DND-41 (cell line): ENCODE measurements around the gene CALN1.

ENCODE experiments used
- ATAC-seq: fragments of 200-7000 bp; cut with Tn5 transposase; 3 replicates; pipeline ENCODE4 v1.9.1; 2021; ENCODE audit warnings: low read depth; ENCODE audit not compliant: insufficient read depth
- DNase-seq: peaks from one replicate; pipeline ENCODE4 v3.0.0-alpha.2; 2020
- H2AFZ ChIP-seq: 2 replicates; pipeline ENCODE4 v1.6.0; 2012; ENCODE audit warnings: low read depth, low read length
- H3K27ac ChIP-seq: 2 replicates; pipeline ENCODE4 v1.5.1; 2012; ENCODE audit warnings: low read length, inconsistent platforms
- H3K27me3 ChIP-seq: fragments of 200-600 bp; sonication (generic); 2 replicates; pipeline ENCODE4 v1.6.0; 2012; ENCODE audit warnings: low read length, mild to moderate bottlenecking, inconsistent platforms; ENCODE audit not compliant: insufficient read depth, poor library complexity
- H3K36me3 ChIP-seq: 2 replicates; pipeline ENCODE4 v1.5.1; 2012; ENCODE audit warnings: low read length, inconsistent platforms; ENCODE audit not compliant: insufficient read depth
- H3K4me1 ChIP-seq: 2 replicates; pipeline ENCODE4 v1.5.1; 2012; ENCODE audit warnings: mild to moderate bottlenecking, low read length; ENCODE audit not compliant: insufficient read depth
- H3K4me2 ChIP-seq: 2 replicates; pipeline ENCODE4 v1.6.0; 2012; ENCODE audit warnings: mild to moderate bottlenecking, moderate library complexity, low read length, inconsistent platforms; ENCODE audit not compliant: insufficient read depth
- H3K4me3 ChIP-seq, 2 experiments: fragments of 200-600 bp in 1 of 2; shearing (Covaris generic) in 1 of 2; 2 replicates each; pipeline ENCODE4 v1.5.1; 2012 to 2016; ENCODE audit warnings: inconsistent platforms in 2 of 2, low read length in 2 of 2, mild to moderate bottlenecking in 2 of 2, low read depth in 1 of 2, moderate library complexity in 1 of 2
- H3K79me2 ChIP-seq: 2 replicates; pipeline ENCODE4 v1.6.0; 2012; ENCODE audit warnings: low read length, inconsistent platforms; ENCODE audit not compliant: insufficient read depth
- H3K9ac ChIP-seq: 2 replicates; pipeline ENCODE4 v1.6.0; 2012; ENCODE audit warnings: low read depth, mild to moderate bottlenecking, inconsistent platforms, low read length, moderate library complexity
- H3K9me3 ChIP-seq: 2 replicates; pipeline ENCODE4 v1.5.1; 2012; ENCODE audit warnings: low read length, moderate library complexity, mild to moderate bottlenecking, inconsistent platforms; ENCODE audit not compliant: insufficient read depth, severe bottlenecking
- H4K20me1 ChIP-seq: 2 replicates; pipeline ENCODE4 v1.6.0; 2012; ENCODE audit warnings: low read length; ENCODE audit not compliant: insufficient read depth
- CTCF ChIP-seq: IDR thresholded peaks from 2 replicates; pipeline ENCODE4 v1.5.1; 2012; ENCODE audit warnings: borderline replicate concordance, low read length, moderate library complexity, mild to moderate bottlenecking; ENCODE audit not compliant: poor library complexity, severe bottlenecking; ENCODE audit errors: extremely low read depth
- EZH2 ChIP-seq: IDR thresholded peaks from 3 replicates; pipeline ENCODE4 v1.6.1; 2012; ENCODE audit warnings: borderline replicate concordance, low read depth, mild to moderate bottlenecking, moderate library complexity, low read length, inconsistent platforms; ENCODE audit not compliant: severe bottlenecking

CALN1 gene

GRCh38 chr7:71733107-71733870 is 678.8 kb downstream of the CALN1 start:
- Histone ChIP-seq H3K9me3 (no peaks in the 10 kb centered on the region), H3K9ac (no peak overlapping the region), H3K36me3 (no peaks in the 10 kb centered on the region), H3K4me3 (peak overlapping the region in 1 of 2 experiments; percentile 32; a peak in 2 of 4 replicates), H3K4me1 (peaks cover 8% of the 10 kb centered on the region), H4K20me1 (no peaks in the 10 kb centered on the region), H3K27me3 (no peaks in the 10 kb centered on the region), H3K79me2 (no peaks in the 10 kb centered on the region), H3K27ac (no peak overlapping the region), H2AFZ (peak overlapping the region; percentile 59), H3K4me2 (peak overlapping the region; percentile 62)
- peak; percentile 80 for DNase-seq
- ATAC-seq: peak; percentile 86
- TF ChIP-seq EZH2 (no peak), CTCF (peak; percentile 94)

GRCh38 chr7:71731740-71732139 is 680.4 kb downstream of the CALN1 start:
- Histone ChIP-seq H3K27ac (no peak overlapping the region), H3K36me3 (no peaks in the 10 kb centered on the region), H3K9ac (no peak overlapping the region), H3K9me3 (no peaks in the 10 kb centered on the region), H3K27me3 (no peaks in the 10 kb centered on the region), H4K20me1 (no peaks in the 10 kb centered on the region), H2AFZ (no peak overlapping the region), H3K79me2 (no peaks in the 10 kb centered on the region), H3K4me2 (no peak overlapping the region), H3K4me3 (no peak overlapping the region), H3K4me1 (peaks cover 8% of the 10 kb centered on the region)
- ATAC-seq (no peak), DNase-seq (no peak)
- TF ChIP-seq EZH2: no peak
- TF ChIP-seq CTCF: no peak
